PC-3 (cell line): ENCODE measurements around the gene GAREM2.

Experiments used
- CTCF ChIP-seq: fragments of 300-600 bp; sonication (generic); conservative IDR thresholded peaks from 2 replicates; pipeline ENCODE4 v1.5.1; 2017; ENCODE audit warnings: antibody characterized with exemption, low read depth, mild to moderate bottlenecking, low read length
- EZH2 ChIP-seq: fragments of 300-600 bp; sonication (generic); IDR thresholded peaks from one replicate; pipeline ENCODE4 v1.6.1; 2017; ENCODE audit warnings: antibody characterized with exemption, mild to moderate bottlenecking, low read length; ENCODE audit not compliant: unreplicated experiment
- EZH2phosphoT487 ChIP-seq: fragments of 300-600 bp; sonication (generic); IDR thresholded peaks from 2 replicates; pipeline ENCODE4 v1.6.1; 2018; ENCODE audit warnings: mild to moderate bottlenecking, antibody characterized with exemption, low read length, borderline replicate concordance

- TF ChIP-seq EZH2 (no peak), CTCF (no peak), EZH2phosphoT487 (no peak)
Measured at GRCh38 chr2:26215833-26216232, 42.9 kb downstream of the GAREM2 start.
